ENCODE data around the gene KHNYN.

The KHNYN gene

GRCh38 chr14:24401810-24402702 lies 27.7 kb upstream of the KHNYN start:
- no peak for DNase-seq

DNA sequence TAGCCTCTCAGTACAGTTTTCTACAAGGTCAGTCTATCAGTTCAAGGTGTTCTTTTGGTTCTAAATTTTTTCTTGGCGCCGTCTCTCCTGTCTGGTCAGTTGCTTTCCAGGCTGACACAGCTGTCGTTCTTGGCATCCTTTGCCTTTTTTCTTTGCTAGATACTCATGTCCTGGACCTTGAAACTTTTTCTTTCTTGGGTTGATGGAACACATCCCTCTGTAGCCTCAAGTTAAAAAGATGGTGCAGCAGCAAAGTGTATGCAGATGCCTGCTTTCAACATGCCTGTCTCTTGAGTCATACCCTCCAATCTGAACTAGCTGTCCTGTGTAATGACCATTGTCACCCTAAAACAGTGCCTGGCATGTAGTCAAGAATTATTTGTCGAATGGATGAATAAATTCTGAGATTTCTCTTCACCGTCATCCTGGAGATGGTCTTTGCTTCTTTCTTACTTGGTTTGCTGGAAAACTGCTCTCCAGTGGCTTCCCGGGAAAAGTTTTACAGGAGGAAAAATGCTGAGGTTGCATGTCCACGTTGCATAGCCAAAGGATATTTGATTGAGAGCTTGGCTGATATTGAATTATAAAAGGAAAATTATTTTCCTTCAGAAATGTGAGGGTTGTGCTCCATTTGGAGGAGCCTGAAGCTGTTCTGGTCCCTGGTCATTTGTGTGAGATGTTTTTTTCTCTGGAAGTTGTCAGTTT lies 26.3 kb upstream of the KHNYN start:
- DNase-seq = no peak

DNA sequence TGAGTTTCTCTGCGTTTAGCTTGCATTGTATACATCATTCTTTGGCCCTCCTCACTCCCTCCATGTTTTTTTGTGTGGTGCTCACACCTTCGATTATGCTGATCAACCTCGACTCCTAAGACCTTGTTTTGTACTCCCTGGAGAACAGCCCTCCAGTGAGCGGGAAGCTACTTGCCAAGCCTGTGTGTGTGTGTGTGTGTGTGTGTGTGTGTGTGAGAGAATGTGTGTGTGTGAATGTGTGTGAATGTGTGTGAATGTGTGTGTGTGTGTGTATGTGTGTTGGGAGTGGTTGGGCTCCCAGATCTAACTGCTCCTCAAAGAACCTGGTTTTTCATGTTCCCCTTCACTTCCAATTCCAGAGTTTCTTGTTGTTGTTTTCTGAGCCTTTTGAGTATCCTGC lies 24.9 kb upstream of the KHNYN start:
- DNase-seq = no peak

GRCh38 chr14:24406416-24406815 lies 23.3 kb upstream of the KHNYN start:
- no peak for DNase-seq

- no peak for DNase-seq
Measured at GRCh38 chr14:24407608-24408325, 22.0 kb upstream of the KHNYN start.

DNA sequence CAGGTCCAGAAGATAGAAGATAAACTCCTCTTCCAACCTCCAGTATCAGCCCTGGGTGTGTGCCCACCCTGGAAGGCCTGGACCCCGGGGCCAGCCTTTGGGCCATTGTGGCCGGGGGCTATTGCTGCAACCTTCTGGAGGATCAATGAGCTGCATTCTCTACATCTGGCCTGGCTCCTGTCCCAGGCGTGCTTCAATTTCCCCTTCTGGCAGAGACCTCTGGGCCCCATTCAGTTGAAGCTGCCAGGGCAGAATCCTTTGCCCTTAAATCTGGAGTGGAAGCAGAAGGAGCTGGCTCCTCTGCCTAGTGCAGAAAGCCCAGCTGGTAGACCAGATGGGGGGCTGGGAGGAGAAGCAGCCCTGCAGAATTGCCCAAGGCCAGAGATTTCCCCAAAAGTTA lies 21.0 kb upstream of the KHNYN start:
- DNase-seq = no peak

DNA sequence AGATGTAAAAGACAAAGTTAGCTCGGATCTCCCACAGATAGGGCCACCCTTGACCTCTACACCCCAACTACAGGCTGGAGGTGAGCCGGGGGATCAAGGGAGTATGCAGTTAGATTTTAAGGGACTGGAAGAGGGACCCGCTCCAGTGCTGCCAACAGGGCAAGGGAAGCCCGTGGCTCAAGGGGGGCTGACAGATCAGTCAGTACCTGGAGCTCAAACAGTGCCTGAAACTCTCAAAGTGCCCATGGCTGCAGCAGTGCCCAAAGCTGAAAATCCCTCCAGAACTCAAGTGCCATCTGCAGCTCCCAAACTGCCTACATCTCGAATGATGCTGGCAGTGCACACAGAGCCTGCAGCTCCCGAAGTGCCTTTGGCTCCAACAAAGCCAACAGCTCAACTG lies 20.6 kb upstream of the KHNYN start:
- no peak for DNase-seq

- no peak for DNase-seq
Measured at GRCh38 chr14:24409956-24410355, 19.8 kb upstream of the KHNYN start.

- DNase-seq = peak; percentile 25 to 60
Measured at GRCh38 chr14:24411443-24412389, 18.0 kb upstream of the KHNYN start.

DNA sequence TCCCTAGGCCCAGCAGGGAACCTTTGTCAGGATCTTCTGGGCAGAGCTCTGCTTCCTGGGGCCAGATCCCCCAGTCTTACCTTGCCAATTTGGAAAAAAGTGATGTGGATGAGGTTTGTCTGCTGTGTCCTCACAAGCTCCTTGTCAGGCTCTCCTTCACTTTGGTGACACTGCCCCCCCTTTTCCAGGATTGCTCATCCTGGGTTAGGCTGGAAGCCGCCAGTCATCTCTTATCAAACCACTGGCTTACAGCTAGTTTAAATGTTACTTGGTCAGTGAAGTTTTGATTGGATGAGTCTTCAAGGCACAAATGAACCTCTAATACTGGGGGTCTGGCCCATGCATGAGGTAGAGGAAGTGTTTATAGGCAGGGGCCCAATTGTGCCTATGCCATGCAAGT lies 15.7 kb upstream of the KHNYN start:
- DNase-seq = no peak

DNA sequence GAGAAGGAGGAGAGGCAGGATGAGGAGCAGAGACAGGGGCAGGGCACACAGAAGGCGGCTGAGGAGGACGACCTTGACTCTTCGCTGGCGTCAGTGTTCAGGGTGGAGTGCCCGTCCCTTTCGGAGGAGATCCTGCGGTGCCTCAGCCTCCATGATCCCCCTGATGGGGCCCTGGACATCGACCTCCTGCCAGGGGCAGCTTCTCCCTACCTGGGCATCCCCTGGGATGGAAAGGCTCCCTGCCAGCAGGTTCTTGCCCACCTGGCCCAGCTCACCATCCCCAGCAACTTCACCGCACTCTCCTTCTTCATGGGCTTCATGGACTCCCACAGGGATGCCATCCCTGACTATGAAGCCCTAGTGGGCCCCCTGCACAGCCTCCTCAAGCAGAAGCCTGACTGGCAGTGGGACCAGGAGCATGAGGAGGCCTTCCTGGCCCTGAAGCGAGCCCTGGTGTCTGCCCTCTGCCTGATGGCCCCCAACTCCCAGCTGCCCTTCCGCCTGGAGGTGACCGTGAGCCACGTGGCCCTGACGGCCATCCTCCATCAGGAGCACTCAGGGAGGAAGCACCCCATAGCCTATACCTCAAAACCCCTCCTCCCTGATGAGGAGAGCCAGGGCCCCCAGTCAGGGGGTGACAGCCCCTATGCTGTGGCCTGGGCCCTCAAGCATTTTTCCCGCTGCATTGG lies 14.9 kb upstream of the KHNYN start:
- DNase-seq = no peak

DNA sequence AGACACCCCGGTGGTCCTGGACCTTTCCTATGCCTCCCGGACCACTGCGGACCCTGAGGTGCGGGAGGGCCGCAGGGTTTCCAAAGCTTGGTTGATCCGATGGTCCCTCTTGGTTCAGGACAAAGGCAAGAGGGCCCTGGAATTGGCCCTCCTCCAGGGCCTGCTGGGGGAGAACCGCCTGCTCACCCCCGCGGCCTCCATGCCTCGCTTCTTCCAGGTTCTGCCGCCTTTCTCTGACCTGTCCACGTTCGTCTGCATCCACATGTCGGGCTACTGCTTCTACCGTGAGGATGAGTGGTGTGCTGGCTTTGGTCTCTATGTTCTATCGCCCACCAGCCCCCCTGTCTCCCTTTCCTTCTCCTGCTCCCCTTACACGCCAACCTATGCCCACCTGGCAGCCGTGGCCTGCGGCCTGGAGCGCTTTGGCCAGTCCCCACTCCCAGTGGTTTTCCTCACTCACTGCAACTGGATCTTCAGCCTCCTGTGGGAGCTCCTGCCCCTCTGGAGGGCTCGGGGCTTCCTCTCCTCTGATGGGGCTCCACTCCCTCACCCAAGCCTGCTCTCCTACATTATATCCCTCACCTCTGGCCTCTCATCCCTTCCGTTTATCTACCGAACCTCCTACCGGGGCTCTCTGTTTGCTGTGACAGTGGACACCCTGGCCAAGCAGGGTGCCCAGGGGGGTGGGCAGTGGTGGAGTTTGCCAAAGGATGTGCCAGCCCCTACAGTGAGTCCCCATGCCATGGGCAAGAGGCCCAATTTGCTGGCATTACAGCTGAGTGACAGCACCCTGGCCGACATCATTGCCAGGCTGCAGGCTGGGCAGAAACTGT lies 14.1 kb upstream of the KHNYN start:
- no peak for DNase-seq

DNA sequence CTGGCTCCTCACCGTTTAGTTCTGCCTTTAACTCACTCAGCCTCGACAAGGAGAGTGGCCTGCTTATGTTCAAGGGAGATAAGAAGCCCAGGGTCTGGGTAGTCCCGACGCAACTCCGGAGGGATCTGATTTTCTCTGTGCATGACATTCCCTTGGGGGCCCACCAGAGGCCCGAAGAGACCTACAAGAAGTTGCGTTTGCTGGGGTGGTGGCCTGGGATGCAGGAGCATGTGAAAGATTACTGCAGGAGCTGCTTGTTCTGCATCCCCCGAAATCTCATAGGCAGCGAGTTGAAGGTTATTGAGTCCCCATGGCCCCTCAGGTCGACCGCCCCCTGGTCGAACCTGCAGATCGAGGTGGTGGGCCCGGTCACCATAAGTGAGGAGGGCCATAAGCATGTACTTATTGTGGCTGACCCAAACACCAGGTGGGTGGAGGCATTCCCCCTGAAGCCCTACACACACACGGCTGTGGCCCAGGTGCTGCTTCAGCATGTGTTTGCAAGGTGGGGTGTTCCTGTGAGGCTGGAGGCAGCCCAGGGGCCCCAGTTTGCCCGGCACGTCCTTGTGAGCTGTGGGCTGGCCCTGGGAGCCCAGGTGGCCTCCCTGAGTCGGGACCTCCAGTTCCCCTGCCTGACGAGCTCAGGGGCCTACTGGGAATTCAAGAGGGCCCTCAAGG lies 13.4 kb upstream of the KHNYN start:
- no peak for DNase-seq

GRCh38 chr14:24416932-24417619 lies 12.7 kb upstream of the KHNYN start:
- DNase-seq = no peak

GRCh38 chr14:24417832-24418491 lies 11.8 kb upstream of the KHNYN start:
- DNase-seq = no peak

- DNase-seq = no peak
Measured at GRCh38 chr14:24418492-24418873, 11.3 kb upstream of the KHNYN start.

DNA sequence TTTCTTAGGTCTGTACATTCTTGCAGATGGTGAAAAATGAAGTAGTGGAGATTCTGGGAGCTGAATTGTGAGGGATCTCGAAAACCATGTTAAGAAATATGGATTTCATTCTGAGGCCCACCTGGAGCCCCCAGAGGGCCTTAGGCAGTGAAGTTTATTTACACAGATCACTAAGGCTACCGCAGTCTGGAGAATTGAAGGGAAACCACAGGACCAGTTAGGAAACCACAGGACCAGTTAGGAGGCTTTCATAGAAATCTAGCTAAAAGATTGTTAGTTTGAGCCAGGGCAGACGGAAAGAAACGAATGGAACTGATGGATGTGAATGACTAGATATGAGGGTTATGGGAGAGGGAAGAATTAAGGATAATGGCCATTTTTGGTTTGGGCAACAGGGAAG lies 7.5 kb upstream of the KHNYN start:
- DNase-seq = no peak

- no peak for DNase-seq
Measured at GRCh38 chr14:24422694-24423601, 6.8 kb upstream of the KHNYN start.
